AG08396 (cell line): ENCODE measurements around the gene PCDHA11.
A peak's percentile ranks its signal among the peaks of the same experiment; 100 is the strongest.
"Not testable (repeated sequence)": the region's sequence is repeated elsewhere in the genome, so short reads cannot be mapped to it uniquely, and the experiment has no call there.

ENCODE experiments used
- DNase-seq: peaks from one replicate; pipeline ENCODE4 v3.0.0; 2012; ENCODE audit warnings: low spot score, mixed read lengths

PCDHA11 gene

GRCh38 chr5:140868721-140869554, at the start of gene PCDHA11:
Gene PCDHA11 (plus strand): TSS chr5:140868957. CDS start chr5:140869104, 147 bp downstream.
- DNase-seq, result no peak

GRCh38 chr5:140821375-140822280, 47.1 kb upstream of the PCDHA11 start, which contains the start of gene PCDHA5:
Gene PCDHA5 (plus strand): TSS chr5:140821613.
- DNase-seq, result peak; percentile 41

- DNase-seq, result no peak
Observed at GRCh38 chr5:140822281-140822629, 46.5 kb upstream of the PCDHA11 start.

DNA sequence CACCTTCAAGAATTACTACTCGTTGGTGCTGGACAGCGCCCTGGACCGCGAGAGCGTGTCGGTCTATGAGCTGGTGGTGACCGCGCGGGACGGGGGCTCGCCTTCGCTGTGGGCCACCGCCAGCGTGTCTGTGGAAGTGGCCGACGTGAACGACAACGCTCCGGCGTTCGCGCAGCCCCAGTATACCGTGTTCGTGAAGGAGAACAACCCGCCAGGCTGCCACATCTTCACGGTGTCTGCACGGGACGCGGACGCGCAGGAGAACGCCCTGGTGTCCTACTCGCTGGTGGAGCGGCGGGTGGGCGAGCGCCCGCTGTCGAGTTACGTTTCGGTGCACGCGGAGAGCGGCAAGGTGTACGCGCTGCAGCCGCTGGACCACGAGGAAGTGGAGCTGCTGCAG, 45.8 kb upstream of the PCDHA11 start:
- DNase-seq, result not testable (repeated sequence)

- no peak for DNase-seq
Observed at GRCh38 chr5:140823475-140823874, 45.3 kb upstream of the PCDHA11 start.

DNA sequence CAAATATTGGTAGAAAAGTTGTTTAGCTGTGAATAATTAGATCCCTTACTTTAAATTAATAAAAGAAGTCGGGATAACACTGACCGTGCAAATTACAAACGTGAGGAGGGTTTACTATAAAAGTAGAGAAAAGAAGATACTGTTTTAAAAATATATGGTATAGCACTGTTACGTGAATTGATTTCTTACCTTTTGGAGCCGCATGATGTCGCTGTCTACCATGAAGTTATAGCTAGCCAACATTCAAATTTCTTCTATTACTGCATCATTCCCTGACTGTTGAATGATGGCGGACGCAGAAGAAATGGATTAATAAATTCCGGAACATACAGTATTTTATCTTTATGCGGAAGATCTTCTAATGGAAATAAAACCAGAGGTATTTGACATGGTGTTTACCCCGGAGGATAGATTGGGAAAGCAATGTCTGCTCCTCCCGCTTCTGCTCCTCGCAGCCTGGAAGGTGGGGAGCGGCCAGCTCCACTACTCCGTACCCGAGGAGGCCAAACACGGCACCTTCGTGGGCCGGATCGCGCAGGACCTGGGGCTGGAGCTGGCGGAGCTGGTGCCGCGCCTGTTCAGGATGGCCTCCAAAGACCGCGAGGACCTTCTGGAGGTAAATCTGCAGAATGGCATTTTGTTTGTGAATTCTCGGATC, 40.9 kb upstream of the PCDHA11 start, which contains the start of gene PCDHA6:
PCDHA6 (plus strand) TSS at position 257 of the 658 bp plus-strand sequence; CDS start at position 389, 132 bp downstream.
- DNase-seq, result no peak

DNA sequence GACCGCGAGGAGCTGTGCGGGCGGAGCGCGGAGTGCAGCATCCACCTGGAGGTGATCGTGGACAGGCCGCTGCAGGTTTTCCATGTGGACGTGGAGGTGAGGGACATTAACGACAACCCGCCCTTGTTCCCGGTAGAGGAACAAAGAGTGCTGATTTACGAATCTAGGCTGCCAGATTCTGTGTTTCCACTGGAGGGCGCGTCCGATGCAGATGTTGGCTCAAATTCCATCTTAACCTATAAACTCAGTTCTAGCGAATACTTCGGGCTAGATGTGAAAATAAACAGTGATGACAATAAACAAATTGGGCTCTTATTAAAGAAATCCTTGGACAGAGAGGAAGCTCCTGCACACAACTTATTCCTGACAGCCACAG, 40.4 kb upstream of the PCDHA11 start:
- DNase-seq, result no peak

- not testable (repeated sequence) for DNase-seq
Observed at GRCh38 chr5:140829511-140830501, 39.0 kb upstream of the PCDHA11 start.

DNA sequence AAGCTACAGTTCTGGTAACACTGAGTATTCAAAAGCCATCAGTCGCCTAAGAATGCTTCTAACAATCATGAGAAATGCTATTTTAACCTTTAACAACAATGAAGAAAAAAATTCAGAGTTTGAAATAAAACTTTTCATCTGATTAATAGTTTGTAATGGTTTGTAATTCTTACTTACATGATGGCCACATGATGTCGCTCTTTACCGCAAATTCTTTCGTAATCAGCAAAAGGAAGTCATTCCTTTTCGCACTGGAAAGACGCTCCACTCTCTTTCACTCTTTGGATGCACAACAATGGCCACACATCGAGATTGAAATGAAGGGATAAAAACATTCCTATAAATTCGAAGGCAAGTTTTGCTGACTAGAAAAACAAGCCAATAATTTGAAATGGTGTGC, 34.8 kb upstream of the PCDHA11 start, which contains the start of gene PCDHA7:
PCDHA7 (plus strand) TSS at position 277 of the 400 bp plus-strand sequence; CDS start at position 392, 115 bp downstream.
- DNase-seq, result peak; percentile 26

DNA sequence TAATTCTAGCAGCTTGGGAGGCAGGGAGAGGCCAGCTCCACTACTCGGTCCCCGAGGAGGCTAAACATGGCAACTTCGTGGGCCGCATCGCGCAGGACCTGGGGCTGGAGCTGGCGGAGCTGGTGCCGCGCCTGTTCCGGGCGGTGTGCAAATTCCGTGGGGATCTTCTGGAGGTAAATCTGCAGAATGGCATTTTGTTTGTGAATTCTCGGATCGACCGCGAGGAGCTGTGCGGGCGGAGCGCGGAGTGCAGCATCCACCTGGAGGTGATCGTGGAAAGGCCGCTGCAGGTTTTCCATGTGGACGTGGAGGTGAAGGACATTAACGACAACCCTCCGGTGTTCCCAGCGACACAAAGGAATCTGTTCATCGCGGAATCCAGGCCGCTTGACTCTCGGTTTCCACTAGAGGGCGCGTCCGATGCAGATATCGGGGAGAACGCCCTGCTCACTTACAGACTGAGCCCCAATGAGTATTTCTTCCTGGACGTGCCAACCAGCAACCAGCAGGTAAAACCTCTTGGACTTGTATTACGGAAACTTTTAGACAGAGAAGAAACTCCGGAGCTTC, 34.2 kb upstream of the PCDHA11 start:
- DNase-seq, result not testable (repeated sequence)

DNA sequence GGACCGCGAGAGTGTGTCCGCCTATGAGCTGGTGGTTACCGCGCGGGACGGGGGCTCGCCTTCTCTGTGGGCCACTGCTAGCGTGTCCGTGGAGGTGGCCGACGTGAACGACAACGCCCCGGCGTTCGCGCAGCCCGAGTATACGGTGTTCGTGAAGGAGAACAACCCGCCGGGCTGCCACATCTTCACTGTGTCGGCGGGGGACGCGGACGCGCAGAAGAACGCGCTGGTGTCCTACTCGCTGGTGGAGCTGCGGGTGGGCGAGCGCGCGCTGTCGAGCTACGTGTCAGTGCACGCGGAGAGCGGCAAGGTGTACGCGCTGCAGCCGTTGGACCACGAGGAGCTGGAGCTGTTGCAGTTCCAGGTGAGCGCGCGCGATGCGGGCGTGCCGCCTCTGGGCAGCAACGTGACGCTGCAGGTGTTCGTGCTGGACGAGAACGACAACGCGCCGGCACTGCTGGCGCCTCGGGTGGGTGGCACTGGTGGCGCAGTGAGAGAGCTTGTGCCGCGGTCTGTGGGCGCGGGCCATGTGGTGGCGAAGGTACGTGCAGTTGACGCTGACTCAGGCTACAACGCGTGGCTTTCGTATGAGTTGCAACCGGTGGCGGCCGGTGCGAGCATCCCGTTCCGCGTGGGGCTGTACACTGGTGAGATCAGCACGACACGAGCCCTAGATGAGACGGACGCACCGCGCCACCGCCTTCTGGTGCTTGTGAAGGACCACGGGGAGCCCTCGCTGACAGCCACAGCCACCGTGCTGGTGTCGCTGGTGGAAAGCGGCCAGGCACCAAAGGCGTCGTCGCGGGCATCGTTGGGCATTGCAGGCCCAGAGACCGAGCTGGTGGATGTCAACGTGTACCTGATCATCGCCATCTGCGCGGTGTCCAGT, 32.9 kb upstream of the PCDHA11 start:
- no peak for DNase-seq

DNA sequence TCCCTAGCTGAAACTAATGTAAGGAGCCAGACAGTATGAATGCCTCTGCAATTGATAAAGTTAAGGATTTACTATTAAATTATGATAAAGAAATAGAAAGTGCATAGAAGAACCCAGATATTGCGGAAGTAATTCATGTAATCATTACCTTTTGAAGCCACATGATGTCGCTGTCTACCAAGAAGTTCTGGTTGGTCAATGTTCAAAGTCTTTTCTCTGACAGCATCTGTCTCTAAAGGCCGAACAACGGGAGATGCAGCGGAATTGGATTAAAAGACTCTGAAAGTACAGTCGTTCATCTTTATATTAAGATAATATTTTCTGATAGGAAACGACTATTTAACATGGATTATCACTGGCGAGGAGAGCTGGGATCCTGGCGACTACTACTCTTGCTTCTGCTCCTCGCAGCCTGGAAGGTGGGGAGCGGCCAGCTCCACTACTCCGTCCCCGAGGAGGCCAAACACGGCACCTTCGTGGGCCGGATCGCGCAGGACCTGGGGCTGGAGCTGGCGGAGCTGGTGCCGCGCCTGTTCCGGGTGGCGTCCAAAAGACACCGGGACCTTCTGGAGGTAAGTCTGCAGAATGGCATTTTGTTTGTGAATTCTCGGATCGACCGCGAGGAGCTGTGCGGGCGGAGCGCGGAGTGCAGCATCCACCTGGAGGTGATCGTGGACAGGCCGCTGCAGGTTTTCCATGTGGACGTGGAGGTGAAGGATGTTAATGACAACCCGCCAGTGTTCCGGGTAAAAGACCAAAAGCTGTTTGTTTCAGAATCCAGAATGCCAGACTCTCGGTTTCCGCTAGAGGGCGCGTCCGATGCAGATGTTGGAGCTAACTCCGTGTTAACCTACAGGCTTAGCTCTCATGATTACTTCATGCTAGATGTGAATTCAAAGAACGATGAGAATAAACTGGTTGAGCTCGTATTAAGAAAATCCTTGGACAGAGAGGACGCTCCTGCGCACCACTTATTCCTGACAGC, 27.5 kb upstream of the PCDHA11 start, which contains the start of gene PCDHA8:
PCDHA8 (plus strand) TSS at position 210 of the 985 bp plus-strand sequence; CDS start at position 345, 135 bp downstream.
- no peak for DNase-seq

DNA sequence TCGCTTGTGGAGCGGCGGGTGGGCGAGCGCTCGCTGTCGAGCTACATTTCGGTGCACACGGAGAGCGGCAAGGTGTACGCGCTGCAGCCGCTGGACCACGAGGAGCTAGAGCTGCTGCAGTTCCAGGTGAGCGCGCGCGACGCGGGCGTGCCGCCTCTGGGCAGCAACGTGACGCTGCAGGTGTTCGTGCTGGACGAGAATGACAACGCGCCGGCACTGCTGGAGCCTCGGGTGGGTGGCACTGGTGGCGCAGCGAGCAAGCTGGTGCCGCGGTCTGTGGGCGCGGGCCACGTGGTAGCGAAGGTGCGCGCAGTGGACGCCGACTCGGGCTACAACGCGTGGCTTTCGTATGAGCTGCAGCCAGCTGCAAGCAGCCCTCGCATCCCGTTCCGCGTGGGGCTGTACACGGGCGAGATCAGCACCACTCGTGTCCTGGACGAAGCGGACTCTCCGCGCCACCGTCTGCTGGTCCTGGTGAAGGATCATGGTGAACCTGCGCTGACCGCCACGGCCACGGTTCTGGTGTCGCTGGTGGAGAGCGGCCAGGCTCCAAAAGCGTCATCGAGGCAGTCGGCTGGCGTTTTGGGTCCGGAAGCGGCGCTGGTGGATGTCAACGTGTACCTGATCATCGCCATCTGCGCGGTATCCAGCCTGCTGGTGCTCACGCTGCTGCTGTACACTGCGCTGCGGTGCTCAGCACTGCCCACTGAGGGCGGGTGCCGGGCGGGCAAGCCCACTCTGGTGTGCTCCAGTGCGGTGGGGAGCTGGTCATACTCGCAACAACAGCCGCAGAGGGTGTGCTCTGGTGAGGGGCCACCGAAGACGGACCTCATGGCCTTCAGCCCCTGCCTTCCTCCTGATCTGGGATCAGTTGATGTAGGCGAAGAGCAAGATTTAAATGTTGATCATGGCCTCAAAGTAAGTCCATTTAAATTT, 25.7 kb upstream of the PCDHA11 start:
- DNase-seq, result no peak

DNA sequence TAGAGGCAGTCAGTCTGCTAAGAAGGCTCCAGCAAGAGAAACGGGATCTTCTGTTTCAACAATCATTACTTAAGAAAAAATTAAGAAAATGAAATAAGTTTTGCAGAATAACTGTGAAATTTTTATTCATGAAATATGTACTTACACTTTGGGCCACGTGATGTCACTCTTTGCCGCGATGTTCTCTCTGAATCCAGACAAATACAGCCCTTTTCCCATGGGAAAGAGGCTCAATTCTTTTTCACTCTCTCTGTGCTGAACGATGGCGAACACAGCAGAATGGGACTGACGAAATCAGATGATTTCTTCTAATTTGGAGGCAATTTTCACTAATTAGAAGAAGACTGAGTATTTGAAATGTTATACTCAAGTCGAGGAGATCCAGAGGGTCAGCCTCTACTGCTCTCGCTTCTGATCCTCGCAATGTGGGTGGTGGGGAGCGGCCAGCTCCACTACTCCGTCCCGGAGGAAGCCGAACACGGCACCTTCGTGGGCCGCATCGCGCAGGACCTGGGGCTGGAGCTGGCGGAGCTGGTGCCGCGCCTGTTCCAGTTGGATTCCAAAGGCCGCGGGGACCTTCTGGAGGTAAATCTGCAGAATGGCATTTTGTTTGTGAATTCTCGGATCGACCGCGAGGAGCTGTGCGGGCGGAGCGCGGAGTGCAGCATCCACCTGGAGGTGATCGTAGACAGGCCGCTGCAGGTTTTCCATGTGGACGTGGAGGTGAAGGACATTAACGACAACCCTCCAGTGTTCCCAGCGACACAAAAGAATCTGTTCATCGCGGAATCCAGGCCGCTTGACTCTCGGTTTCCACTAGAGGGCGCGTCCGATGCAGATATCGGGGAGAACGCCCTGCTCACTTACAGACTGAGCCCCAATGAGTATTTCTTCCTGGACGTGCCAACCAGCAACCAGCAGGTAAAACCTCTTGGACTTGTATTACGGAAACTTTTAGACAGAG, 20.3 kb upstream of the PCDHA11 start, which contains the start of gene PCDHA9:
PCDHA9 (plus strand) TSS at position 244 of the 964 bp plus-strand sequence; CDS start at position 358, 114 bp downstream.
- DNase-seq, result not testable (repeated sequence)

DNA sequence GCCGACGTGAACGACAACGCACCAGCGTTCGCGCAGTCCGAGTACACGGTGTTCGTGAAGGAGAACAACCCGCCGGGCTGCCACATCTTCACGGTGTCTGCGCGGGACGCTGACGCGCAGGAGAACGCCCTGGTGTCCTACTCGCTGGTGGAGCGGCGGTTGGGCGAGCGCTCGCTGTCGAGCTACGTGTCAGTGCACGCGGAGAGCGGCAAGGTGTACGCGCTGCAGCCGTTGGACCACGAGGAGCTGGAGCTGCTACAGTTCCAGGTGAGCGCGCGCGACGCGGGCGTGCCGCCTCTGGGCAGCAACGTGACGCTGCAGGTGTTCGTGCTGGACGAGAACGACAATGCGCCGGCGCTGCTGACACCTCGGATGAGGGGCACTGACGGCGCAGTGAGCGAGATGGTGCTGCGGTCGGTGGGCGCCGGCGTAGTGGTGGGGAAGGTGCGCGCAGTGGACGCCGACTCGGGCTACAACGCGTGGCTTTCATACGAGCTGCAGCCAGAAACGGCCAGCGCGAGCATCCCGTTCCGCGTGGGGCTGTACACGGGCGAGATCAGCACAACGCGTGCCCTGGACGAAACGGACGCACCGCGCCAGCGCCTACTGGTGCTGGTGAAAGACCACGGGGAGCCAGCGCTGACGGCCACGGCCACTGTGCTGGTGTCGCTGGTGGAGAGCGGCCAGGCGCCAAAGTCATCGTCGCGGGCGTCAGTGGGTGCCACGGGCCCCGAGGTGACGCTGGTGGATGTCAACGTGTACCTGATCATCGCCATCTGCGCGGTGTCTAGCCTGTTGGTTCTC, 18.7 kb upstream of the PCDHA11 start:
- DNase-seq, result not testable (repeated sequence)
